Measurements from ENCODE around the gene NET1.
"Not testable (repeated sequence)": the region's sequence is repeated elsewhere in the genome, so short reads cannot be mapped to it uniquely, and the experiment has no call there.

The NET1 gene

DNA sequence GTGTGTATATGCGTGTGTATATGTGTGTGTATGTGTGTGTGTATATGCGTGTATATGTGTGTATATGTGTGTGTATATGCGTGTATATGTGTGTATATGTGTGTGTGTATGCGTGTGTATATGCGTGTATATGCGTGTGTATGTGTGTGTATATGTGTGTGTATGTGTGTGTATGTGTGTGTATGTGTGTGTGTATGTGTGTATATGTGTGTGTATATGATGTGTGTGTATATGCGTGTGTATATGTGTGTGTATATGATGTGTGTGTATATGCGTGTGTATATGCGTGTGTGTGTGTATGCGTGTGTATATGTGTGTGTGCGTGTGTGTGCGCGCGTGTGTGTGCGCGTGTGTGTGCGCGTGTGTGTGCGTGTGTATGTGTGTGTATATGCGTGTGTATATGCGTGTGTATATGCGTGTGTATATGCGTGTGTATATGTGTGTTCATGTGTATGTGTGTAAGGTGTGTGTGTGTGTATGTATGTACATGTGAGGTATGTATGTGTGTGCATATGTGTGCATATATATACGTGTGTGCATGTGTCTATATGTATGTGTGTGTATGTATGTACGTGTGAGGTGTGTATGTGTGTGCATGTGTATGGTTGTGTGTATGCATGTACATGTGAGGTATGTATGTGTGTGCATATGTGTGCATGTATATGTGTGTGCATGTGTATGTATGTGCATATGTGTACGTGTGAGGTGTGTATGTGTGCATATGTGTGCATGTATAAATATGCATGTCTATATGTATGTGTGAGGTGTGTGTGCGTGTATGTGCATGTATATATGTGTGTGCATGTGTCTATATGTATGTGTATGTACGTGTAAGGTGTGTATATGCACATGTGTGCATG lies 41.6 kb upstream of the NET1 start:
- no peak for DNase-seq (ENCODE audit: low read depth, low spot score)
- TF ChIP-seq SUZ12 (IDR thresholded peaks at IDR 0.05; ENCODE audit: extremely low read depth, insufficient read depth, insufficient read length) (no peak), YY1 (IDR thresholded peaks at IDR 0.05; ENCODE audit: insufficient read depth, insufficient read length) (no peak), ZNF274 (IDR thresholded peaks at IDR 0.05; ENCODE audit: low read depth, low read length) (no peak)
- Histone ChIP-seq H3K4me1 (ENCODE audit: insufficient read depth, insufficient read length) (no peaks in the 10 kb centered on the region), H3K9ac (ENCODE audit: insufficient read length, low read depth) (no peak overlapping the region), H3K27me3 (ENCODE audit: insufficient read depth, insufficient read length) (no peaks in the 10 kb centered on the region), H3K4me3 (ENCODE audit: insufficient read length, low read depth) (no peak overlapping the region), H3K9me3 (ENCODE audit: insufficient read depth, low read length) (peaks cover 12% of the 10 kb centered on the region), H3K36me3 (ENCODE audit: insufficient read depth, insufficient read length, low read length) (no peaks in the 10 kb centered on the region)

DNA sequence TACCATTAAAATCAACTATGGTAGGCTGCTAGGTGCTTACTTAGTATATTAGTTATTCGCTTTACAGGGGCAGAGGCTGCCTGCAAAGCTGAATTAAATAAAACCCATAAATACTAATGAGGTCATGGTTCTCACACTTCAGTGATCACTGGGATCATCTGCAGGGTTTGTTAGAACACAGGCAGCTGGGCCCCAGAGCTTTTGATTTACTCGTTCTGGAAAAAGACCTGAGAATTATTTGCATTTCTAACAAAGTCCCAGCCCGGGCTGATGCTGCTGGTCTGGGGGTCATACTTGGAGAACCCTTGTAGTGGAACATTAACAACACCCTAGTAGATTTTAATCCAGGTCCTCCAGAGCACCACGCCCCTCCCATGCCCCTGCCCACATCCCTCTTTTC lies 39.0 kb upstream of the NET1 start:
- H3K9me3 ChIP-seq (ENCODE audit: insufficient read depth, low read length), result peaks cover 12% of the 10 kb centered on the region

DNA sequence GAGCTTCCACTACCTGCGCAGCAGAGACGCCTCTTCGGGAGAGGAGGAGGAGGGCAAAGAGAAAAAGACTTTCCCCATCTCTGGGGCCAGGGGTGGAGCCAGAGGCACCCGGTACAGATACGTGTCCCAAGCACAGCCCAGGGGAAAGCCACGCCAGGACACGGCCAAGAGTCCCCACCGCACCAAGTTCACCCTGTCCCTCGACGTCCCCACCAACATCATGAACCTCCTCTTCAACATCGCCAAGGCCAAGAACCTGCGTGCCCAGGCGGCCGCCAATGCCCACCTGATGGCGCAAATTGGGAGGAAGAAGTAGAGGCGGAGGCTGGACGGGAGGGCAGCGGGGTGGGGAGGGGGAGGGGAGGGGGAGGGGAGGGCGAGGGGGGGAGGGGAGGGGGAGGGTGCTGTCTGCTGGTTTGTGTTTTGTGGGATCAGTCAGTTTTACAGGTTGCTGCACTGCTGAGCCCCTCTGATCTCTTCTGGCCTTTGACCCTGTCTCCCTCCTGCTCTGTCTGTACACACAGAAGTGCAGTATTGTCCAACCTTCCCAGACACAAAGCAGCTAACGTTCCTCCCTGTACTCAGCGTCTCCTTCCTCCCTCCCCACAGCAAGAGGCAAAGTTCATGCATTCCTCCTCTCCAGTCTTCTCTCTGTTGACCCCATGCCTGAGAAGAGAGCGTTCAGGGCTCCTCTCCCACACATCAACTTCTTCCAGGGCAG lies 38.3 kb upstream of the NET1 start:
- Histone ChIP-seq H3K4me1 (ENCODE audit: insufficient read depth, insufficient read length) (no peaks in the 10 kb centered on the region), H3K9me3 (ENCODE audit: insufficient read depth, low read length) (peaks cover 12% of the 10 kb centered on the region), H3K4me3 (ENCODE audit: insufficient read length, low read depth) (no peak overlapping the region), H3K36me3 (ENCODE audit: insufficient read depth, insufficient read length, low read length) (no peaks in the 10 kb centered on the region), H3K9ac (ENCODE audit: insufficient read length, low read depth) (no peak overlapping the region), H3K27me3 (ENCODE audit: insufficient read depth, insufficient read length) (no peaks in the 10 kb centered on the region)
- TF ChIP-seq SUZ12 (IDR thresholded peaks at IDR 0.05; ENCODE audit: extremely low read depth, insufficient read depth, insufficient read length), result no peak
- TF ChIP-seq YY1 (IDR thresholded peaks at IDR 0.05; ENCODE audit: insufficient read depth, insufficient read length), result no peak
- TF ChIP-seq ZNF274 (IDR thresholded peaks at IDR 0.05; ENCODE audit: low read depth, low read length), result no peak
- DNase-seq (ENCODE audit: low read depth, low spot score), result no peak

More for the DNA sequence above, 39.0 kb upstream of the NET1 start:
- H3K36me3 ChIP-seq (ENCODE audit: insufficient read depth, insufficient read length, low read length), result no peaks in the 10 kb centered on the region
- no peaks in the 10 kb centered on the region for H3K4me1 ChIP-seq (ENCODE audit: insufficient read depth, insufficient read length)
- TF ChIP-seq ZNF274 (IDR thresholded peaks at IDR 0.05; ENCODE audit: low read depth, low read length), result no peak
- TF ChIP-seq SUZ12 (IDR thresholded peaks at IDR 0.05; ENCODE audit: extremely low read depth, insufficient read depth, insufficient read length), result no peak
- no peak for TF ChIP-seq YY1 (IDR thresholded peaks at IDR 0.05; ENCODE audit: insufficient read depth, insufficient read length)
- H3K4me3 ChIP-seq (ENCODE audit: insufficient read length, low read depth), result no peak overlapping the region
- H3K27me3 ChIP-seq (ENCODE audit: insufficient read depth, insufficient read length), result no peaks in the 10 kb centered on the region
- no peak overlapping the region for H3K9ac ChIP-seq (ENCODE audit: insufficient read length, low read depth)
- DNase-seq (ENCODE audit: low read depth, low spot score), result no peak

DNA sequence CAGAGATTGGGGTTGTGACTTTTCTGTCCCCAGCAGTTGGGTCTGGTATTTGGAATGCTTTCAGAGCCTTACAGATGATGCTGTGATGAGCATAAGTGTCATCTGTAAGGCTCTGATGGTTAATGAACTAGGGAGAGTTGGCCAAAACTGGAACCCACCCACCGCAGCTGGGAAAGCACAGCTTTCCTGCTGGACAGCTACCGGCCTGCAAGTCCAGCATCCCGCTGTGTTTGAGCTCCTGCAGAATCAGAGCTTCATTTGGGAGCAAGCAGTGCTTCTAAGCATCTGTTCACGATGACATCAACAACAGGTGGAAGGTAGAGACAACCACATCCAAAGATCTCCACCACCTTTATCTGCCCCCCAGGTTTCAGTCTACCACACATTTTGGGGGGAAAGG lies 35.9 kb upstream of the NET1 start:
- Histone ChIP-seq H3K9ac (ENCODE audit: insufficient read length, low read depth) (no peak overlapping the region), H3K4me3 (ENCODE audit: insufficient read length, low read depth) (no peak overlapping the region), H3K36me3 (ENCODE audit: insufficient read depth, insufficient read length, low read length) (no peaks in the 10 kb centered on the region), H3K27me3 (ENCODE audit: insufficient read depth, insufficient read length) (no peaks in the 10 kb centered on the region), H3K9me3 (ENCODE audit: insufficient read depth, low read length) (no peaks in the 10 kb centered on the region), H3K4me1 (ENCODE audit: insufficient read depth, insufficient read length) (no peaks in the 10 kb centered on the region)
- no peak for DNase-seq (ENCODE audit: low read depth, low spot score)
- TF ChIP-seq ZNF274 (IDR thresholded peaks at IDR 0.05; ENCODE audit: low read depth, low read length) (no peak), YY1 (IDR thresholded peaks at IDR 0.05; ENCODE audit: insufficient read depth, insufficient read length) (no peak)

DNA sequence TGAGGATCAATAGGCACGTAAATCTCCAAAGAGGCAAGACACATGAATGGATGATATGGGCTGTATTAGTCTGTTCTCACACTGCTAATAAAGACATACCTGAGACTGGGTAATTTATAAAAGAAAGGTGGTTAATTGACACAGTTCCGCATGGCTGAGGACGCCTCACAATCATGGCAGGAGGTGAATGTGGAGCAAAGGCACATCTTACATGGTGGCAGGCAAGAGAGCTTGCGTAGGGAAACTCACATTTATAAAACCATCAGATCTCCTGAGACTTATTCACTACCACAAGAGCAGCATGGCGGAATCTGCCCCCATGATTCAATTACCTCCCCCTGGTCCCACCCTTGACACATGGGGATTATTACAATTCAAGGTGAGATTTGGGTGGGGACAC lies 33.2 kb upstream of the NET1 start:
- not testable (repeated sequence) for DNase-seq (ENCODE audit: low read depth, low spot score); H3K9me3 ChIP-seq (ENCODE audit: insufficient read depth, low read length); H3K27me3 ChIP-seq (ENCODE audit: insufficient read depth, insufficient read length); H3K4me3 ChIP-seq (ENCODE audit: insufficient read length, low read depth); H3K4me1 ChIP-seq (ENCODE audit: insufficient read depth, insufficient read length); H3K36me3 ChIP-seq (ENCODE audit: insufficient read depth, insufficient read length, low read length); H3K9ac ChIP-seq (ENCODE audit: insufficient read length, low read depth)

DNA sequence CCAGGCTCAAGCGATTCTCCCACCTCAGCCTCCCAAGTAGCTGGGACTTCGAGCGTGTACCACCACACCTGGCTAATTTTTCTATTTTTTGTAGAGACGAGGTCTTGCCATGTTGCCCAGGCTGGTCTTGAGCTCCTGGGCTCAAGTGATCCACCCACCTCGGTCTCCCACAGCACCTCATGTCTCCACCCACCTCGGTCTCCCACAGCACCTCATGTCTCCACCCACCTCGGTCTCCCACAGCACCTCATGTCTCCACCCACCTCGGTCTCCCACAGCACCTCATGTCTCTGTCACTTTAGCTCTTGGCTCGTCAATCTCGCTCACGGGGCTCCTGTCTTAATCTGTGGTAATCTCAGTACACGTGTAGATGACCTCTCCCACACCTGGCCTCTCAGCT lies 32.0 kb upstream of the NET1 start:
- H3K9me3 ChIP-seq (ENCODE audit: insufficient read depth, low read length); H3K27me3 ChIP-seq (ENCODE audit: insufficient read depth, insufficient read length); H3K9ac ChIP-seq (ENCODE audit: insufficient read length, low read depth); H3K4me1 ChIP-seq (ENCODE audit: insufficient read depth, insufficient read length); H3K4me3 ChIP-seq (ENCODE audit: insufficient read length, low read depth); H3K36me3 ChIP-seq (ENCODE audit: insufficient read depth, insufficient read length, low read length); DNase-seq (ENCODE audit: low read depth, low spot score): not testable (repeated sequence)

DNA sequence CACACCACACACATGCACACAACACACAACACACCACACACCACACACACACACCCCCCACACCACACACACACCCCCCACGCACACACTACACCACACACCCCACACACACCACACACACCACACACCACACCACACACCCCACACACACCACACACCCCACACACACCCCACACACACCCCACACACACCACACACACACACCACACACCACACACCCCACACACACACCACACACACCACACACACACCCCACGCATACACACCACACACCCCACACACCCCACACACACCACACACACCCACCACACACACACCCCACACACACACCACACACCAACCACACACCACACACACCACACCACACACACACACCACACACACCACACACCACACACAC lies 31.2 kb upstream of the NET1 start:
- H3K36me3 ChIP-seq (ENCODE audit: insufficient read depth, insufficient read length, low read length), result no peaks in the 10 kb centered on the region
- no peak for TF ChIP-seq ZNF274 (IDR thresholded peaks at IDR 0.05; ENCODE audit: low read depth, low read length)
- no peak for TF ChIP-seq YY1 (IDR thresholded peaks at IDR 0.05; ENCODE audit: insufficient read depth, insufficient read length)
- TF ChIP-seq SUZ12 (IDR thresholded peaks at IDR 0.05; ENCODE audit: extremely low read depth, insufficient read depth, insufficient read length), result no peak
- no peaks in the 10 kb centered on the region for H3K4me1 ChIP-seq (ENCODE audit: insufficient read depth, insufficient read length)
- no peak overlapping the region for H3K9ac ChIP-seq (ENCODE audit: insufficient read length, low read depth)
- no peak for DNase-seq (ENCODE audit: low read depth, low spot score)
- H3K27me3 ChIP-seq (ENCODE audit: insufficient read depth, insufficient read length), result no peaks in the 10 kb centered on the region
- no peak overlapping the region for H3K4me3 ChIP-seq (ENCODE audit: insufficient read length, low read depth)
- no peaks in the 10 kb centered on the region for H3K9me3 ChIP-seq (ENCODE audit: insufficient read depth, low read length)

Measured in NT2/D1 (cell line).